CD4-positive, alpha-beta T cell treated with Interleukin-10 for 1 hour (primary cell): Measurements from ENCODE around the gene PCCA.
"Not testable (repeated sequence)": the region's sequence is repeated elsewhere in the genome, so short reads cannot be mapped to it uniquely, and the experiment has no call there.

Experiments
- DNase-seq: peaks from one replicate; pipeline ENCODE4 v3.0.0-alpha.2; 2020

PCCA gene

DNA sequence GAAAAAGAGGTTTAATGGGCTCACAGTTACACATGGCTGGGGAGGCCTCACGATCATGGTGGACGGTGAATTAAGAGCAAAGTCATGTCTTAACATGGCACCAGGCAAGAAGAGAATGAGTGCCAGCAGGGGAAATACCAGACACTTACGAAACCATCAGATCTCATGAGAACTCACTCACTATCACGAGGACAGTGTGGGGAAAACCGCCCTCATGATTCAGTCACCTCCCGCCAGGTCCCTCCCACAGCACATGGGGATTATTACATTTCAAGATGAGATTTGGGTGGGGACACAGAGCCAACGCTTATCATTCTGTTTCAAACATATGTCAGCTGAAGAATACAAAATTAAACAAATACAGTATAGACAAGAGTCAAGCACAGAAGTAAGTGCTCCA lies 165.1 kb downstream of the PCCA start:
- no peak for DNase-seq

DNA sequence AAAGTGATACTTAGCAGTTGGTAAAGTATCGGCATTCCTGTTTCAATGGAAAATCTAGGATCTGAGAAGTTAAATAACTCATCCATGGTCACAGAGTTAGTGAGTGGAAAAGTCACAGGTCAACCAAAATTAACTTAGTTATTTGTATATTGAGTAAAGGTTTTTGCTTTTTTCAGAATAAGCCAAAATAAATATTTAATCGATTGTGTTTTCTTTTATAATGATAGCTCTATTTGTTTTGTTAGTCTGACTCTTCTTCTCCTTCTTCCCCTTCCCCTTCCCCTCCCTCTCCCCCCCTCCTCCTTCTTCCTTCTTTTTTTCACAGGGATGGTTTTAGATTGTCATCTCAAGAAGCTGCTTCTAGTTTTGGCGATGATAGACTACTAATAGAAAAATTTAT lies 173.5 kb downstream of the PCCA start:
- DNase-seq = no peak

DNA sequence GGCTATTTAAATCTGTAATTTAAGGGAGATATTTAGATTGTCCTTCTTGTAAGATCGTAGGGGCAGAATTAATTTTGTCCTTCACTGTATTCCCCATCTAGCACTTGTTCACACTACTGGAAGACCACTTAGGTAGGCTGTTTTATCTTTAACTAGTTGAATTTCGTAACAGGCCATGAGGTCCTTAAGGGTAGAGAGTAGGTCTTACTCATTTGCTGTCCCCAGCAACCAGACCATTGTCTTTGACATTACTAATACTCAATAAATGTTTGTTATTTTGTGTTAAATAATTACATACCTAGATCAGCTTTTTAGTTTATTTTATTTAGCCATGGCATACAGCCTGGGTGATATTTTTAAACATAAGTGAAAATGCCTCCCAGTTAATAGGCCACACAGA lies 177.1 kb downstream of the PCCA start:
- no peak for DNase-seq

DNA sequence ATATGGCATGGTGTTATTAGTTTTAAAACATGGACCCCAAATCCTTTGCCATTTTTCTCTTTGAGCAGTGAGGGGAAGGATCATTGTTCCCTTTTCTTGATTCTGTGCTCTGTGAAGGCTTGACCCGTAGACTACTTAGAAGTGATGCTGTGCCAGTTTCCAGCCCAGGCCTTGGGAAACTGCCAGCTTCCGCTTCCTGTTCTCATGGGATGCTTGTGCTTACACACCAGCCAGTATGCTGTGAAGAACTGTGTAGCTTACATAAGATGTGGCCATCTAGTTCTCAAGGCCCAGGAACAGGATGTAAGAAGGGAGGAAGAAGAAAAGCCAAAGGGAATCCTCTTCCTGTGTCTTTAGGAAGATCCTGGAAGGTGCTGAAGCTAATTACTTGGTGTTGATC lies 180.9 kb downstream of the PCCA start:
- no peak for DNase-seq

DNA sequence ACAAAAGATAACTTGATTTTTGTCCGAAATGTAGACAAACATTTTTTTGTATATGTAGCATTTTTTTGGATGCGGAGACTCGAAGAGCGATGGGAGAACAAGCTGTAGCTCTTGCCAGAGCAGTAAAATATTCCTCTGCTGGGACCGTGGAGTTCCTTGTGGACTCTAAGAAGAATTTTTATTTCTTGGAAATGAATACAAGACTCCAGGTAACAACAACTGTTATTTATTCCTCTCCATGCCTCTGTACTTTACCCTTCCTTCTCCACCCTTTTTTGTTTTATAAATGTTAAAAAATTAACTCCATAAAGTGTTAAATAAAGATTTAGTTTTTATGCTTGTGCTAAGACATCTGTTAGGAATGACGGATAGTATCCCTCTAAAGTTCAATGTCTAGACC lies 184.2 kb downstream of the PCCA start:
- DNase-seq = no peak

DNA sequence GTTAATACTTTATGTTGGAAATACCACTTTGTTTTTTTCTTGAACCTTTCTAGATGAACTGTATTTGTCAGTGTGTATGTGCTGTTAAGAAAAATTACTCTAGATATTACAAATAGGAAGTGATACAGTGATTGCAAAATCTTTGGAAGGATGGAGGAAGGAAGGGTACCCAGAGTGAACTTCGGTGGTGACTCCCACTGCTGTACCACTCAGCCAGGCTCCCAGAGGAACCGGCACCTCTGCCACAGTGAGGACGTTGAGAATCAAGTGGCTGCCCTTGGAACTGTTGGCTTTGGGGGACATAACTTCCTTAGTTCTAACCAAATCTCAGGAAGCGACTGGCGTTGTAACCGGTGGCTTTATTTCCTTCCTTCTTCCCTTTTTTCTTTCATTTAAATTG lies 184.7 kb downstream of the PCCA start:
- DNase-seq = no peak

DNA sequence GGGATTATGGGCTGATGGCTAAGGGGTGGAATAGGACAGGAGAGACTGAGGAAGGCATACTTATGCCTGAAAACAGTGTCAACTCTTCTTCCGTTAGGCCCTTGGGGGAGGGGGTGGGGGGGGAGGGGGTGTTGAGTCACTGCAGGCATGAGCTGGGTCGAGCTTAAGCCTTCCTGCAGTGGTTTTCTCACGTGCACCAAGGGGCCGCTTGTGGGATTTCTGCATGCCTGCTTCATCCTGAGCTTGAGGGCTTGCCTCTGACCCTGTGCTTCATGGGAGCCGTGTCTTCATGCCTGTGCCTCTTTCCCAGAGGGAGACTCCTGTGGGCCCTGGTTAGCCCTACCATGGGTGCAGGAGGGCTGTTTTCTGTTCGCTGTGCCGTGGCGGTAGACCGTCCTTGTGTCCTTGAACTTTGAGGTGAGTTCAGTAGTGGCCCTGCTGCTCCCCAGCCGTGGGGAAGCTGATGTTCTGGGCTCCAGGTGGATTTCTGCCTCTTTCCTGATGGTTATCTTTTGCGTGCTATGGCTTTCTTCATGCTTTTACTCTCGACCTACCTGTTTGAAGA lies 186.1 kb downstream of the PCCA start:
- DNase-seq = no peak

DNA sequence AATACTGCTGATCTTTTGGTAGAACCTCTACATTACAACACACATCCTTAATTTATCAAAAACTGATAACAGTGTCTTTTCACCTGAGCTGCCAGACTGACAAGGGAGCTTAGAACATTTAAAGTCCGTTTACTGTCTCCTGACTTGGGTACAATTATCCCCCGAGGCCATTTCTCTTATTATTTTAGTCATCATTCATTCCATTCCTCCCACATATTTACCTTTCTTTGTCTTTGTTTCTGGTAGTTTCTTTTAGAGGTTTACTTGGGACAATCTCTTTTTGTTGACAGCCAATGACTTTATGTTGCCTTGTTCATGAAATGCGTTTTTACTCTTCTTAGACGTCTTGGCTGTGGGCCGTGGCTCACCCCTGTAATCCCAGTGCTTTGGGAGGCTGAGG lies 186.9 kb downstream of the PCCA start:
- no peak for DNase-seq

DNA sequence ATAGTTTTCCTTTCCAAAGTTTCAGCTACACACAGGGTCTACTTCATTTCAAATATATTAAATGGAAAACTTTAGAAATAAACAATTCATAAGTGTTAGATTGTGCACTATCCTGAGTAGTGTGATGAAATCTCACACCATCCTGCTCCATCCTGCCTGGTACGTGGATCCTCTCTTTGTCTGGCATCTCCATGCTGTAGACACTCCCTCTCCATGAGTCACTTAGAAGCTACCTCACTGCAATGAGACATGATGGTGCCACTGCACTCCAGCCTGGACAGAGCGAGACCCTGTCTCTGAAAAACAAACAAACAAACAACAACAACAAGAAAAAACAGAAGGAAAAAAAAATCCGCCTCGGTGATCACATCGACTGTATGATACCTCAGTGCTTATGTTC lies 191.8 kb downstream of the PCCA start:
- no peak for DNase-seq

DNA sequence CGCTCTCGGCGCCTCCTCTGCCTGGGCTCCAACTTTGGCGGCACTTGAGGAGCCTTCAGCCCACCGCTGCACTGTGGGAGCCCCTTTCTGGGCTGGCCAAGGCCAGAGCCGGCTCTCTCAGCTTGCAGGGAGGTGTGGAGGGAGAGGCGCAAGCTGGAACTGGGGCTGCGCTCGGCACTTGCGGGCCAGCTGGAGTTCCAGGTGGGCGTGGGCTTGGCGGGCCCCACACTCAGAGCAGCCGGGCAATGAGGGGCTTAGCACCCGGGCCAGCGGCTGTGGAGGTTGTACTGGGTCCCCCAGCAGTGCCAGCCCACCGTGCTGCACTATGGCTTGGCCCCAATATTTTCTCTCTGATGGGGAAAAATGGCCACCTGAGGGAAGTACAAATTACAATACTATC lies 193.4 kb downstream of the PCCA start:
- DNase-seq = not testable (repeated sequence)

DNA sequence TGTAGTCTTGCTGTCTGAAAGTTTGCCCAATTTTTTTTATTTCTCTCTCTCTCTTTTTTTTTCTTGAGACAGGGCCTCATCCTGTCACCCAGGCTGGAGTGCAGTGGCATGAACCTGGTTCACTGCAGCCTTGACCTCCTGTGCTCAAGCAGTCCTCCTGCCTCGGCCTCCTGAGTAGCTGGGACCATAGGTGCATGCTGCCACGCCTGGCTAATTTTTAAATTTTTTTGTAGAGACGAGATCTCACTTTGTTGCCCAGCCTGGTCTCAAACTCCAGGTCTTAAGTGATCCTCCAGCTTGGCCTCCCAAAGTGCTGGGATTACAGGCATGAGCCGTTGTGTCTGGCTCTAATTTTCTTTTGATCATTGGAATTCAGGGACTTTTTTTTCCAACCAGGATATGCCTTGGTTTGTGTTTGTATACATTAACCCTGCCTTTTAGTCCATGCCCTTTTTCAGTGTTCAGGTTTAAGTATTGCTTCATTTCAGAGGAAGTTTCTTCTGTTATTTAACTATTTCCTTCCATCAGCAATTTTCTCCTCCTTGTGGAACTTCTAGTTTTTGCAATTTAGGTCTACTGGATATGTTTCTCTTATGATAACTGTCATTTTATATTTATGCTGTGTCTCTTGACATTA lies 201.4 kb downstream of the PCCA start:
- no peak for DNase-seq

DNA sequence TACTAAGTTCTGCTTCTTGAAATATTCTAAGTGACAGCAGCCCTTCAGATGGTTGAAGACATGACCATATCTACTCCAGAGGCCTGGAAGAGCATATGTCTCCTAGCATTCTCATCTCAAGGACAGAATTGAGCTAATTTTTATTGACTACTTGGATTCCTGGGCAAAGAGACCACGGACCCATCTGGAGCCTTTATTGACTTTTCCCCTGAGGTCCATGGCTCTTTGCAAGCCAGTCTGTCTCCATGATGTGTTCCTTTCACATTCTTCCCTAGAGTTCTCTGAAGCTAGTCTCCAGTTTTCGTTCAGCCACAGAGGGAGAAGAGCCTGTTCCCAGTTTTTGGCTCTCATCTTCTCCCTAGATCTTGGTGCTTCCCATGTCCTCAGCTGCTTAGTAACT lies 202.7 kb downstream of the PCCA start:
- no peak for DNase-seq

DNA sequence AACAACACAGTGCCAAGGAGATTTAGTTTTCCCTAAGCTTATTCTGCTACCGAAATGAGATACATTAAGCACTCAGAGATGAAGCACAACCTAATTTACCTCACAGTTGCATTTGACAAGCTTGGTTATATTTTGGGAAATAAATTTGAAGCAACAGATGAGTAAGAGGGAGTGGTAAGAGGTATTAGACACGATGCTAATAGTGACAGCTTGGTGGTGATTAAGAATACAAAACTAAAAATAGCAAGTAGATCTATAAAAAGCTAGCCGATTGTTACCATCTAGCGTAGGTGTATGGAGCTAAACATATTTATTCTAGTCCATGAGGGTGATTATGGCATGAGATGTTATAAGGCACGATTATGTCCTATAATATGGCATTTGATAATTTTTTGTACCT lies 208.5 kb downstream of the PCCA start:
- DNase-seq = no peak

DNA sequence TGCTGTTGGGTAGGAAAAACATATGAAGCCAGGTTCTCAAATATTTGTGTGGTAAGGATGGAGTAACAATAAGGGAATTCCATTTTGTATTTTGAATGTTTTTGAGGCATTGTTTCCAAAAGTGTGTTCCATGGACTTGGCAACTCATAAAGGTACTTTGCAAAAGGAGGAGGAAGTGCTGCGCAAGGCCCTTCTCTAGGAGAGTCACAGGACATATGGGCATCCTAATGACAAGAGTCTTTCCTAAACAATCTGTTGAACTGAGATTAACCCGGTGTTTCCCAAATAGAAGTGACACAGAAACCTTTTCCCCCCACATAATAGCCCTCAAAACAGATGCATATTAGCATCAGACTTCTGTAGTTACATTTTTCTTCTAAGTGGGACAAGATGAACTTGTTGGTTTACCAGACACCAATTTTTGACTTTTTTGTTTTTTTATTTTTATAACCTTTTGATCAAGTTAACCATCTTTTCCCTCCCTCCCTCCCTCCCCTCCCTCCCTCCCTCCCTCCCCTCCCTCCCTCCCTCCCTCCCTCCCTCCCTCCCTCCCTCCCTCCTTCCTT lies 209.3 kb downstream of the PCCA start:
- DNase-seq = no peak

DNA sequence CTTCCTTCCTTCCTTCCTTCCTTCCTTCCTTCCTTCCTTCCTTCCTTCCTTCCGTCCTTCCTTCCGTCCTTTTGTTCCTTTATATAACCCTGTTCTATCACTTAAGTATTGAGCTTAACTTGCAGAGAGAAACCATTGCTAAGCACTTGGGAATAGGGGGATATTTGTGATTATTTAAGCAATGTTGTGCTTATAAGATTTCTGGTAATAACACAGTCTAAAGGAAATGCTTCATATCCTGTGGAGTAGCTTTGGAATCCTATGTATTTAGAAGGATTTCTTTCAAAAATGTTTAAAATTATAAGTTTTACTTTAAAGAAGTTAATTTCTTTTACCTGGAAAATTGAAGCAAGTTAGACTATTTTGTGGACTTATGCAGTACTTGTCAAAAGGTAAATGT lies 209.8 kb downstream of the PCCA start:
- no peak for DNase-seq

DNA sequence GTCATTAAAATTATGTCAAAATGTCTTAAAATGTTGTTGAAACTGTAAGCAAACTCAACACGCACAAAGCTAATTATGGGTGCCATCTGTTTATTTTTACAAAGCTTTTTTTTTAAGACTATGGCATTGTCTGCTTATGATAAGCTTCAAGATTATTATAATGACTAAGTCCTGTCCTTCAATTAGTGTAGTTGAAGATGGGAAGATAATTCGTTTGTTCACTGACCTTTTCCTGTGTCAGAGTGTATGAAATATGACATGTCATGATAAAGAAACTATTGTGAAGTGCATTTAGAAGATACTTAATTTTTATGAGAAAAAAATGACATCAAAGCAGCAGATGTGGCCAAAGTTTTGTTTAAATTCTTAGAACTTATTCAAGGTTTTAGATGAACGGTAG lies 211.3 kb downstream of the PCCA start:
- DNase-seq = no peak

DNA sequence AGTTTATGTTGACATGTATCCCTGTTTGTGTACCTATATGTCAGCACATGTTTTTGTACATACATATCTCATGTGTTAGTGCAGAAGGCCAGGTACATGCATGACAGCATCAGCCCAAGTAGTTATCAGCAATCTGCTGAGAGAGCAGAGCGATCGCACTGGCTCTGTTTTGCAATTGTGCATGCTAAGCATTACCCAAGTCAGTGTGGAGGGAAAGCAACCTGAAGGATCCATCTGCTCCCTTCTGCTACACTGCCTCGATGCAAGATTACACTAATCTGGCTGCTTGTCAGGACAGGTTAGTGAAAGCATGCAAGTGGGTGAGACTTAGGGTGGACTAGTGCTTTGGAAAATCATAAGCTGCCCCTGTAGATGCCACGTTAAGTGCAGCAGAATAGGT lies 211.8 kb downstream of the PCCA start:
- DNase-seq = no peak

DNA sequence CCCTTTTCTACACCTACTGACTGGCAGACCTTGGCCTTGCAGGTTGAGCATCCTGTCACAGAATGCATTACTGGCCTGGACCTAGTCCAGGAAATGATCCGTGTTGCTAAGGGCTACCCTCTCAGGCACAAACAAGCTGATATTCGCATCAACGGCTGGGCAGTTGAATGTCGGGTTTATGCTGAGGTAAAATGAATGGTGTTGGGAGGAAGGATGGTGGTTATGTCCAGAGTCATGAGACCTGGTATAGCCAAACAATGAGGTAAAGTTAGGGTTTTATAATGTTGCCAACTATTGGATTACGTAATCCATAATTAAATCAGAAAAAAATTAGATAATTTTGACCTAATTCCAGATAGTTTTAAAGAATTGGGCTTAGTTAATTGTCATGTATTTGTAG lies 212.5 kb downstream of the PCCA start:
- no peak for DNase-seq

DNA sequence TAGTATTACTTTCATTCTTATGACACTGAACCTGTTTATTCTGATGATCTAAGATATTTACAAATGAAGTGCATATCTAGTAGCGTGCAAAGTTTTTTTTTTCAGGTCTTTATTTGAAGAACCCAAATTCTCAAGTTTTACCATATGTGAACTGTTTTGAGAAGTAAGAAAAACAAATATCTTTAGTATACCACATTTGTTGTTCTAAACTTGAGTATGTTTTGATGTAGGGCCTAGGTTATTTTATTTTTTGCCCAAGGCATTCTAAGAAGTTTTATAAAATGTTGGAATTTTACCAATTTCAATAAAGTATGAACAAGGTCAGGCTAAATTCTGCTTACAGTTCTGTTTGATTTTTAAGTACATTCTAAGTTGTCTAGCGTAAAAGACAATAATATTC lies 213.5 kb downstream of the PCCA start:
- no peak for DNase-seq

DNA sequence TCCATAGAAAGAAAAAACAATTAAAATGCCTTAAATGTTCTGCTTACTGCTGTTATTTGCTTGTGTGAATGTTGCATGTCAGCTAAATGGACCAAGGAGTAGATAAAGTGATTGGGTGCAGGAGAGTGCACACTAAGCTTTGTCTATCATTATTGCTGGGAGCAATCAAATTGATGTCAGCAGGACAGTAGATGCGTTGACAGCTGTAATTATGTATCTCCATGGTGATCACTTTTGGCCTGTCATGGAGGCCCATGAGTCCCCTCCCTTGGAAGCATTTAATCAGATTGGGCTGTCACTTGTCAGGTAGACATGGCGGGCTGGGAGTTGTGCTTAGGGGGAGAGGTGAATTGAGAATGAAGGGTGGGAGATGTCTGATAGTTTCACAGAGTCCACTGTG lies 215.3 kb downstream of the PCCA start:
- DNase-seq = no peak

DNA sequence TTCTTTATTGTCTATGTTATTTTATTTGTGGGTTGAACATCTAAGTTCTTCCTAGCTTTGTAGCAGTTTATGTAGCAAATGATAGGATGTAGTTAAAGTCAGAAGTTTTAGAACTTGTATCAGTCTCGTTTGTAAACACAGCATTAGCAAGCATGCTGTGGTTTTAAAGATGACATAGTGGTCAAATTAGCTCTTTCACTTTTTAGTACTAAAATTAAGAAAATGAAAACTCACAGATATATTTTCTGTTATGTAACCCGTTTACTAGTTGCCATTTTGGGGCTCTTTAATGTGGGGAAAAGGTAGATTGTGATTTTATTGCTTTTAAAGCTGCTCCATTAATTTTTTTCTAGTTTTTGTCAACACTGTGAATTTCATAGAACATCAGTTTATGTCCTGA lies 216.5 kb downstream of the PCCA start:
- DNase-seq = no peak

DNA sequence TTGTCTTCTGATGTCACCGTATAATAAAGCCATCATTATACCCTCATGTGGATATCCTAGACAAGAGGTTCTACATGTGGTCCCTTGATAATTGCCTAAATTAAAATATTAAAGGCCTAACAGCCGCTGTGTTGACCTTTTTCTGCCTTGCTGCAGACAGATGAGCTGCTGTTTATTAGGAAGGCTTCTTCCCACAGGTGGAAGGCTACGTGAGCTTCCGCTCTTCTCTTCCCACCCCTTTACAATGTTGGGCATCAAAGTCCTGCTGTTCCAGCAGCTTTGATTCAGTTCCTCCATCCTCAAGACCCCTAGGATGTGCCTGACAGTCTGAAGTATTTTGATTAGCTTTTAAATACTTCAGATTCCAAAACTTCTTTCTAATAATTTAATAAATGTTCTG lies 217.1 kb downstream of the PCCA start:
- DNase-seq = no peak

DNA sequence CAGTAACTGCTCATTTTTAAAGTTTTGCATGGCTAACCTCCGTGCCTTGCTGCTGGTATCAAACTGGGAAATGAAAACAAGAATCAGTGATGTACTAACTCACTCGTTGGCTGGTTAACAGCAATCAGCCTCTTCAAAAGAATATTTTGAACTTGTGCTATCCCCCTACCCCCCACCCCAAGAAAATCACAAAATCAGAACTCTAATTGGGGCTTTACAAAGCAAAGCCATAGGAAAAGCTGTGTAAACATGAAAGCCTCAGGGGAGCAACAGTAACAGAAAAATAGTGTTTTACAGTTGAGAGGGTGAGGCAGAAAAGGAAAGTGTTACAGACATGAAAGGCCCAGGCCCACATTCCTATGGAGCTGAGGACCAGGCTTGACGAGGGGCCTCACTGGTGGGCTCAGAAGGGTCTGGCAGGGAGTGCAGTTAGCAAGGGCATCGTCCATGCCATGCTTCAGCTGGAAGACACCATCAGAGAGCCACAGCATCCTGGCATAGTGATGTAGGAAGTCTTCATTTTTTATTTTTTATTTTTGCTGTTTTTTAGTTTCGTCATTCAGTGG lies 217.6 kb downstream of the PCCA start:
- DNase-seq = no peak

DNA sequence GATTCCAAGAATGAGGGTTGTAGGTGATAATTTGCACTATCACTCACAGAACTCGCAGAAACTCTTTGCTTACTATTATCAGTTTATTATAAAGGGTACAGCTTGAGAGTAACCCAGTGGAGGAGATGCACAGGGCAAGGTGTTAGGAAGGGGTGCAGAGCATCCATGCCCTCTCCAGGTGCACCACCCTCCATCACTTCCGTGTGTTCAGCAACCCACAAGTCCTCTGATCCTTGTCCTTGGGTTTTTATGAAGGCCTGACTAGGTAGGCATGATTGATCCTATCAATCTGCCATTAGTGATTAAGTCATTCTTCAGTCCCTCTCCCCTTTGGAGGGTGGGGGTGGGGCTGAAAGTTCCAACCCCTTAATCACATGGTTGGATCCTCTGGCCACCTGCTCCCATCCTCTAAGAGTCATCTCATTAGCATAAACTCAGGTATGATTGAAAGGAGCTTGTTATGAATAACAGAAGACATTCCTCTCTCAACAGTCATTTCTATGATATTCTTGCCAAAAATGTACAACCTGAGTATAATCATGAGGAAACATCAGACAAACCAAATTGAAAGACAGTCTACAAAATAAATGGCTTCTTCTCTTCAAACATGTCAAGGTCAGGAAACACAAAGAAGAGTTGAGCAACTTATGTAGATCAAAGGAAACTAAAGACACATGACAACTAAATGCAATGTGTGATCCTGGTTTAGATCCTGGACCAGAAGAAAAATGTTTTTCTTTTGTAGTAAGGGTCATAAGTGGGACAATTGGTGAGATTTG lies 225.4 kb downstream of the PCCA start:
- no peak for DNase-seq
